ENCODE measurements around the gene PARD6B.
"Not testable (repeated sequence)": the region's sequence is repeated elsewhere in the genome, so short reads cannot be mapped to it uniquely, and the experiment has no call there.

Gene PARD6B

GRCh38 chr20:50731055-50731929, at the start of gene PARD6B:
Gene PARD6B (plus strand): TSS chr20:50731580. CDS start chr20:50731787, 207 bp downstream.
- DNase-seq, result peak; percentile 91 to 92

- DNase-seq, result no peak
These were observed 49.3 kb upstream of the PARD6B start for GRCh38 chr20:50682065-50682464.

GRCh38 chr20:50682947-50683530, 48.3 kb upstream of the PARD6B start:
- no peak for DNase-seq

- DNase-seq, result no peak
These were observed 47.8 kb upstream of the PARD6B start for GRCh38 chr20:50683570-50683969.

- DNase-seq, result no peak
These were observed 44.6 kb upstream of the PARD6B start for GRCh38 chr20:50686821-50687220.

GRCh38 chr20:50688256-50688975, 43.0 kb upstream of the PARD6B start:
- no peak for DNase-seq

GRCh38 chr20:50689864-50690649, 41.3 kb upstream of the PARD6B start:
- DNase-seq, result no peak

GRCh38 chr20:50690650-50691572, 40.5 kb upstream of the PARD6B start, which contains the start of gene RIPOR3:
Gene RIPOR3 (minus strand): TSS chr20:50691542. CDS start chr20:50691128, 414 bp downstream.
- no peak for DNase-seq

GRCh38 chr20:50691573-50692551, 39.5 kb upstream of the PARD6B start:
- no peak for DNase-seq

GRCh38 chr20:50692552-50692933, 38.8 kb upstream of the PARD6B start:
- no peak for DNase-seq

GRCh38 chr20:50693001-50693400, 38.4 kb upstream of the PARD6B start:
- no peak for DNase-seq

GRCh38 chr20:50694379-50695134, 36.8 kb upstream of the PARD6B start:
- no peak for DNase-seq

- no peak for DNase-seq
These were observed 36.1 kb upstream of the PARD6B start for GRCh38 chr20:50695135-50695872.

- DNase-seq, result not testable (repeated sequence)
These were observed 33.1 kb upstream of the PARD6B start for GRCh38 chr20:50698255-50698654.

- DNase-seq, result no peak
These were observed 31.7 kb upstream of the PARD6B start for GRCh38 chr20:50699688-50700087.

GRCh38 chr20:50701041-50701963, 30.1 kb upstream of the PARD6B start:
- DNase-seq, result no peak

- not testable (repeated sequence) for DNase-seq
These were observed 27.5 kb upstream of the PARD6B start for GRCh38 chr20:50703651-50704438.

Measured in AML-193 (cell line).